ENCODE results near the gene TMEM209. TPM values are rescaled to one million over a fixed set of nuclear protein-coding genes. Genes with fewer than 3 reads are reported as not detected.
"Not testable (repeated sequence)": the region's sequence is repeated elsewhere in the genome, so short reads cannot be mapped to it uniquely, and the experiment has no call there.

TMEM209 gene
- 1 to 10 TPM; 7.3 to 8.8 TPM for total RNA-seq

- peak within 1 kb of the TSS; percentile 78 to 85 for H3K4me3 ChIP-seq
- no peak for TF ChIP-seq CTCF (IDR thresholded peaks at IDR 0.05)
- no peaks in the 10 kb centered on the region for H3K27me3 ChIP-seq
- peaks cover 0 to 6% of the 10 kb centered on the region in 2 donors for H3K4me1 ChIP-seq
- H3K27ac ChIP-seq: peak within 1 kb of the TSS; percentile 87 to 92
- H3K36me3 ChIP-seq: peaks cover 26% of the 10 kb centered on the region
- no peaks in the 10 kb centered on the region for H3K9me3 ChIP-seq
- peak; percentile 95 for DNase-seq (ENCODE audit: low spot score)
Measured at GRCh38 chr7:130205084-130205947, at the start of gene TMEM209. TSS of gene TMEM209 (minus strand) at chr7:130205406. CDS start at chr7:130205375, 31 bp downstream.

GRCh38 chr7:130254555-130254954, 49.3 kb upstream of the TMEM209 start:
- no peaks in the 10 kb centered on the region for H3K27me3 ChIP-seq
- TF ChIP-seq CTCF (IDR thresholded peaks at IDR 0.05): no peak
- no peak overlapping the region for H3K27ac ChIP-seq
- H3K4me1 ChIP-seq: no peaks in the 10 kb centered on the region
- no peak for DNase-seq (ENCODE audit: low spot score)
- H3K4me3 ChIP-seq: no peak overlapping the region
- H3K36me3 ChIP-seq: no peaks in the 10 kb centered on the region
- peaks cover 0 to 25% of the 10 kb centered on the region in 2 donors for H3K9me3 ChIP-seq

- H3K36me3 ChIP-seq; H3K9me3 ChIP-seq; H3K4me1 ChIP-seq; H3K27me3 ChIP-seq; H3K4me3 ChIP-seq; DNase-seq (ENCODE audit: low spot score); H3K27ac ChIP-seq: not testable (repeated sequence)
Measured at GRCh38 chr7:130249626-130250025, 44.4 kb upstream of the TMEM209 start.

- not testable (repeated sequence) for H3K4me1 ChIP-seq, H3K27ac ChIP-seq
Measured at GRCh38 chr7:130248842-130249241, 43.6 kb upstream of the TMEM209 start.

GRCh38 chr7:130246491-130246890, 41.3 kb upstream of the TMEM209 start:
- H3K36me3 ChIP-seq; H3K27ac ChIP-seq; H3K4me3 ChIP-seq; H3K4me1 ChIP-seq; H3K27me3 ChIP-seq; H3K9me3 ChIP-seq; DNase-seq (ENCODE audit: low spot score): not testable (repeated sequence)

More at GRCh38 chr7:130248842-130249241, 43.6 kb upstream of the TMEM209 start:
- H3K27me3 ChIP-seq; H3K4me3 ChIP-seq; DNase-seq (ENCODE audit: low spot score); H3K9me3 ChIP-seq; H3K36me3 ChIP-seq: not testable (repeated sequence)

GRCh38 chr7:130243486-130243885, 38.3 kb upstream of the TMEM209 start:
- H3K27ac ChIP-seq; H3K4me1 ChIP-seq; DNase-seq (ENCODE audit: low spot score); H3K36me3 ChIP-seq; H3K27me3 ChIP-seq; H3K9me3 ChIP-seq; H3K4me3 ChIP-seq: not testable (repeated sequence)

GRCh38 chr7:130242198-130243014, 37.2 kb upstream of the TMEM209 start:
- peak; percentile 77 to 86 for TF ChIP-seq CTCF (IDR thresholded peaks at IDR 0.05)
- H3K27ac ChIP-seq: no peak overlapping the region
- no peaks in the 10 kb centered on the region for H3K36me3 ChIP-seq
- no peaks in the 10 kb centered on the region for H3K27me3 ChIP-seq
- H3K4me3 ChIP-seq: no peak overlapping the region
- H3K4me1 ChIP-seq: no peaks in the 10 kb centered on the region
- DNase-seq (ENCODE audit: low spot score): peak; percentile 59
- H3K9me3 ChIP-seq: no peaks in the 10 kb centered on the region

All from right atrium auricular region (tissue), 2 donors.